Hematopoietic multipotent progenitor cell treated with erythropoietin and hydrocortisone succinate and interleukin-3 and kit ligand, for 15 days (in vitro differentiated cells): Measurements from ENCODE around the gene NKX2-1.
"Not testable (repeated sequence)": the region's sequence is repeated elsewhere in the genome, so short reads cannot be mapped to it uniquely, and the experiment has no call there.

ENCODE experiments used
- DNase-seq: peaks from one replicate; pipeline ENCODE4 v3.0.0-alpha.2; 2015; ENCODE audit warnings: low spot score

NKX2-1 gene

DNA sequence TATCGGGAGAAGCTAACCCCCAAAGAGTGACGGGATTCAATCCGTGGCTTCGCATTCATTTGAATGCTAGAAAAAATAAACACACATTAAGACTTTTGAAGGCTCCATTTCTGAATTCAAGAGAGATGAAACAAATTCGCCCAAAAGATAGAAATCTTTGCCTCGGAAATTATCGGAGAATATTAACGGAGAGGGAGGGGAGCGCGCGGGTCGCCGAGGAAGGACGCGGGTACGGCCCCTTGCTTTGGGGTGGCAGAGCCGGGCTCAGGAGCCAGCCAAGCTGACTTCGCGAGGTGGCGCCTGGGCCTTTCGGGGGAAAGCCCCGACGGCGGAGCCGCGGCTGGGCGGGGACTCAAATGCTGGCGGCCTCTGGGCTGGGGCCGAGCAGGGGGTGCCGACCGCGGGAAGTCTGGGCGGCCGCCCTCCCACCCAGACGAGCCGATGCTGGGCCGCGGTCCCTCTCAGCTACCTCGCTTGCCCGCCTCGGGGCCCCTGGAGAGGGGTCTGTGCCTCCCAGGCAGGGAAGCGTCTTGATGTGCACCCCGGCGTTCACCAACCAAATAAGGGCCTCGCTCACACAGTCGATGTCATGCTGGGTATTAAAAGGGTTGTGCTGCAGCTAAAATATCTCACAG is 14.7 kb downstream of the NKX2-1 start:
- DNase-seq: no peak

DNA sequence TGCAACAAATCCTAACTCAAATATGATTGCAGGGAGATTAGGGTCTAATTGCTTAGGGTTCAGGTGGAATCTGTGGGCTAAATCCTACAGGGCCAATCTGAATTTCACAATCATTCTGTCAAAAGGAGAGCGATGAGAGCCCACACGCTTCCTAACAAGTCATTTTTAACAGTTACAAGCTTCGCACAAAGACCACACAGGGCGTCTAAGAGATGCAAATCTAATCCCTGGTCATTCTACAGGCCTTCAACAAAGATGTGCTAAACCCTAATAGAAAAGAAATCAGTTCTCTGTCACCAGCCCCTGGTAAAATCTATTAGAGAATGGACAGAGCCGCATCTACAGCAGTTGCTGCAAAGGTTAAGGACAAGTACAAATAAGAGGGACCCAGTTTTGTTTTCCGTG is 15.3 kb downstream of the NKX2-1 start:
- DNase-seq: no peak

DNA sequence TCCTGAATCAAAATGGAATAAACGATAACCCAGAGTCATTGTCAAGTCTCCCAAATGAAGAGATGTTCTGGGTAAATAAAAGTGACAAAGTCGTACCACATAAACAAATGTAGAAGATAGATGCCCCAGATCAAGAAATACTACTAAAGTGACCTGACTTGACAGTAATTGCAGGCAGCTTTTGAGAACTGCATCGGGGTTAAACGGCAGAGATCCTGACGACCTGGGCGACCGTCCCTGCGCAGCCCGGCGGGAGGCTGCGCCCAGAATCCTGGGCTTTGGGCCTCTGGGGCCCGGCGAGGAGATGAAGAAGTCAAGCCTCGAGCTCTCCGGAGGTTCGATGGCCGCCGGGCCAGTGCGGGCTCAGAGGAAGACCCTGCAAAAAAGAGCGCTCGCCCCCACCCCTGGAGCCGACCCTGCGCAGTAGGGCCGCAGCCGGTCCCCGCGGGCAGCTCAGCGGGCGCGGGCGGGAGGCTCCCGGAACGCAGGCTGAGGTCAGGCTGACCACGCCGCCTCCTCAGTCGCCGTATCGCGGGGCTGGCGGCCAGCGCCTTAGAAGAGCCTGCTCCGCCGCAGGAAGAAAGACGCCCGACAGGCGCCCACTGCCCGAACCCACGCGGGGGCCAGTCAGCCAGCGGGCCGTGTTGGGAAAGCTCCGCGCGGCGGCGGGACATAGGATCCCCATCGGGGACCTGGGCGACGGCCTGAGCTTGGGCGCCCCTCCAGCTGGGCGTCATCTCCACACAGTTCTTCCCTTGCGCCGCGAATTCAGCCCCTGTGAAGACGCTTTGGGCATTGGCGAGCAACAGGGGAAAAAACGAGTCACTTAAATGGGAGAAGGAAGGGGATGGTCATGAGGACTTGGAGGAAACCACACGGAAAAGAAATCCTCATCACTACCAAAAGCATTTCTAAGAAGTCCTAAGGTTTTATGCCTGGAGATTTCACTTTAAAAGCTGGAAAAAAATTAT is 16.0 kb downstream of the NKX2-1 start:
- no peak for DNase-seq

DNA sequence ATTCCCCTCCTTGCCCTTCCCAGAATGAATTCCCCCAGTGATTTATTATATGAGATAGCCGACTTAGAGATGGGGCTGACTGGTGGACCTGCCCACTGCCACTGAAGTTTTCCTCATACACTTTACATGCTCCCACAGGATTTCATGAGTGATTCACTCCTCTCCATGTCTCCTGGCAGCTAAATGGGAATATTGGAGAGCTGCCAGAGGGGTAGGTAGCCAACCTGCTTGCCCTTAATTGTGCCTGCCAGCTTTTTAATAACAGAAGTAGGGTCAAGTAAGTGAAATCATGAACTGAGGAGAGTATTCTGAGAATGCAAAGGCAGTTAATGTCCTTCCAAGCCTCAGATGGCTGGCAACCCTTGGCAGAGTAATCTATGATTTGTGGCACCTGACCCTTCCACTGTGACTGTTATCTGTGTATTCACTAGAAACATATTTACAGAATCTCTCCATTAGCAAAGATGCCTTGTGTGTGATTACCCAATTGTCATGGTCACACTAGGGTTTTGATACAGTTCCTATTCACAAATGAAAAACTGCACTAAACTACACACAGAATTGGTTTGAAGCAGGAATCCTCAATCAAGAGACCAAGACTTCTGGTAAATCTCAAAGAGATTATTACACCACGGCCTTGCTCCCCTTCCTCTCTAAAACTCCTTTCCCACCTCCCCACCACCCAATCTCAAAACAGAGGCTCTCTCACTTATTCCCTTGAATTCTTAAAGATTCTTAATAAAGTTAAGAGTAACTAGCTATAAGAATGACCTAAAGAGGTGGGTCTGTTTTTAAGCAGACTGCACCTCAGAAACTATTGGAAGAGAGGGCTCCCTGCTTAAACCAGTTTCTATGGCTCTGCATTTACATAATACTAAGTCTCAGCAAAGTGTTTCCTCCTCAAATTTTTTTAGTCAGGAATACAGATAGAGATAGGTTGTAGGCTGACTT is 17.2 kb downstream of the NKX2-1 start:
- DNase-seq: no peak

GRCh38 chr14:36498938-36499337 is 21.1 kb downstream of the NKX2-1 start:
- no peak for DNase-seq

- DNase-seq: no peak
Measured at GRCh38 chr14:36496346-36496745, 23.7 kb downstream of the NKX2-1 start.

GRCh38 chr14:36495666-36496065 is 24.4 kb downstream of the NKX2-1 start:
- no peak for DNase-seq

- no peak for DNase-seq
Measured at GRCh38 chr14:36493761-36494160, 26.3 kb downstream of the NKX2-1 start.

- no peak for DNase-seq
Measured at GRCh38 chr14:36485773-36486172, 34.3 kb downstream of the NKX2-1 start.

GRCh38 chr14:36479344-36479743 is 40.7 kb downstream of the NKX2-1 start:
- DNase-seq: no peak

- no peak for DNase-seq
Measured at GRCh38 chr14:36478782-36479181, 41.2 kb downstream of the NKX2-1 start.

- no peak for DNase-seq
Measured at GRCh38 chr14:36477266-36477665, 42.8 kb downstream of the NKX2-1 start.

DNA sequence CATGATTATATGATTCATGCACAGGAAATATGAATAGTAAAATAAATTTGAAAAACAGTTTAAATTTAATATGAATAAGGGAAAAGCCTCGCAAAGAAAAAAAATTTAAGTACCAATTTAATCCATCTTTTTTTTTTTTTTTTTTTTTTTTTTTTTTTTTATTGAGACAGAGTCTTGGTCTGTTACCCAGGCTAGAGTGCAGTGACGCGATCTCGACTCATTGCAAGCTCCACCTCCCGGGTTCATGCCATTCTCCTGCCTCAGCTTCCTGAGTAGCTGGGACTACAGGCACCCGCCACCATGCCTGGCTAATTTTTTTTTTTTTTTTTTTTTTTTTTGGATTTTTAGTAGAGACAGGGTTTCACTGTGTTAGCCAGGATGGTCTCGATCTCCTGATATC is 44.0 kb downstream of the NKX2-1 start:
- not testable (repeated sequence) for DNase-seq

DNA sequence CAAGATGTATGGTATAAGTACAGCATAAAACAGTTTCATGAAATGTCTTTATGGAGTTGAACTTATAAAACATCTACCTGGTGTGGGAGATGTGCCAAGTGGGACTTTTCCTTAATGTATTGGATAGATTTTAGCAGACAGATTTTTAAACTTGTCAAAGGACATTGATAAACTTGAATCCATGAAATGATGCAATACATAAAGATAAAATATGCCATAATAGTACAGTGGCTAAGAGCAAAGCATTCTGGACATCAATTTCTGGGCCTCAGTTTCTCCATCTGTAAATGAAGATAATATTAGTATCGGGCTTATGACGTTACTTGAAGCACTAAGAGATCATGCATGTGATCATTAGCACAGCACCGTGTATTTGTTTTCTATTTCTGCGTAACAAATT is 45.4 kb downstream of the NKX2-1 start:
- DNase-seq: no peak

DNA sequence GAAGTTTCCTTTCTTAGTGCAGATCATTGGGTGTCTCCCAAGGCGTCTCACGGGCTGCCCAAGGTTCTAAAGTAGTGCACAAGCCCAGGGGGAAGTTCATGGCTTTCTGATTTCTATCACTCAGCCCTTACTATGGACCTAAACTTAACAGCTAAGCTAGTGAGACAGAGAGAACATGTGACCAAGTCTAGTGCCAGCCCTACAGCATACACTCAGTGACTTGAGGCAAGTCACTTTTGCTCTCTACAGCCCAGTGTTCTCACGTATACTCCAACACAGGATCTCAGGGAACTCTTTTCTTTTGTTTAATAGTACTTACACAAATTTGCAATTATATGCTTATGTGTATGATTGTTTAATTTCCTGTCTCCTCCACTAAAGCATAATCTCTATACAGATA is 48.6 kb downstream of the NKX2-1 start:
- no peak for DNase-seq

DNA sequence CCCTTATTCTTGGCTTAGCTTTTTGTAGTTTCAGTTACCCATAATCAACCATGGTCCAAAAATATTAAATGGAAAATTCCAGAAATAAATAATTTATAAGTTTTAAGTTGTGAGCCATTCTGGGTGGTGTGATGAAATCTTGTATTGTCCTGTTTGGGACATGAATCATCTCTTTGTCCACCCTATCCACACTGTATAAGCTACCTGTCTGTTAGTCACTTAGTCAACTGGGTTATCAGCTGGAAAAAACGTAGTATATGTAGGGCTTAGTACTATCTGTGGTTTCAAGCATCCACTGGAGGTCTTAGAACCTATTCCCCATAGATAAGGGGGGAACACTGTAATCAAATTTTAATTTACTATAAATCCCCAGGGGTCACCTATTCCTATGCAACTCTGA is 52.7 kb downstream of the NKX2-1 start:
- no peak for DNase-seq
